Large intestine (tissue), 3 donors: Measurements from ENCODE around the gene TAMM41. TPM values are rescaled to one million over a fixed set of nuclear protein-coding genes. Genes with fewer than 3 reads are reported as not detected.
"Not testable (repeated sequence)": the region's sequence is repeated elsewhere in the genome, so short reads cannot be mapped to it uniquely, and the experiment has no call there.

Experiments used
- DNase-seq, 2 donors: peaks; one replicate each; pipeline versions ENCODE4 v3.0.0 to v3.0.0-alpha.2; 2013
- H3K27ac ChIP-seq: one replicate; pipeline ENCODE4 v1.5.1; 2013; ENCODE audit warnings: low read length
- H3K27me3 ChIP-seq: 2 replicates; pipeline ENCODE4 v1.6.1; 2013; ENCODE audit warnings: low read length; ENCODE audit not compliant: control insufficient read depth, insufficient read depth
- H3K36me3 ChIP-seq: 2 replicates; pipeline ENCODE4 v1.6.1; 2013; ENCODE audit warnings: low read length; ENCODE audit not compliant: control insufficient read depth, insufficient read depth
- H3K4me1 ChIP-seq: one replicate; pipeline ENCODE4 v1.6.1; 2013; ENCODE audit warnings: low read length; ENCODE audit not compliant: control insufficient read depth, insufficient read depth
- H3K4me3 ChIP-seq: one replicate; pipeline ENCODE4 v1.5.1; 2013; ENCODE audit warnings: low read length
- H3K9me3 ChIP-seq: one replicate; pipeline ENCODE4 v1.6.1; 2013; ENCODE audit warnings: mild to moderate bottlenecking, low read depth, low read length, moderate library complexity; ENCODE audit not compliant: control insufficient read depth
- WGBS: methylation state at CpG from one replicate; pipeline ENCODE4 v1.1.5; 2013; ENCODE audit warnings: low lambda C conversion rate; ENCODE audit not compliant: insufficient coverage; 5-methylcytosine and 5-hydroxymethylcytosine counted together
- polyA plus RNA-seq: library from polyadenylated mRNA; unstranded; fragments of 120-200 nt; gene quantifications from one replicate; pipeline ENCODE4 v1.2.1, GENCODE V29; 2013

The TAMM41 gene
- polyA plus RNA-seq, 1 donor, result 17.2 TPM

DNA sequence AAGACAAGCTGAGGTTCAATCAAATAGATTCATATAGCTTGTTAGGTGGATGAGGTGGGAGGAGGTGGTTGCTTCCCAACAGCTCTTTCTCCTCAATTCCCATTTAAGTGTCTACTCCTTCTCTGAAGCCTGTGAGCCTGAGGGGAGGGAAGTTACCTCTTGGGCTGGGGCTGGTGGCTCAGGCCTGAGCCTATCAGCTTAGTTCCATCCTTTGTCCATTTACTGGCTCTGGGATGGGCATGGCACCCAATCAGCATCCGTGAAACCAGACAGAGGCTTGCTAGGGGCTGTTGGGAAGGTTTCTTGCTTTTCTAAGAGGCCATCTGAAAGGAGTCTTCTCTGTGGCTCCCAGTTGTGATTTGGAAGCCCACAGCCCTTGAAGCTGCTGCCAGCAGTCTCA lies 57.3 kb downstream of the TAMM41 start:
- DNase-seq, result no peak
- no peak overlapping the region for H3K27ac ChIP-seq
- no peaks in the 10 kb centered on the region for H3K9me3 ChIP-seq
- no CpG with 5 or more reads among the region's 1 CpG for WGBS
- no peaks in the 10 kb centered on the region for H3K4me1 ChIP-seq
- H3K36me3 ChIP-seq, result peaks cover 51% of the 10 kb centered on the region
- H3K27me3 ChIP-seq, result no peaks in the 10 kb centered on the region
- no peak overlapping the region for H3K4me3 ChIP-seq

DNA sequence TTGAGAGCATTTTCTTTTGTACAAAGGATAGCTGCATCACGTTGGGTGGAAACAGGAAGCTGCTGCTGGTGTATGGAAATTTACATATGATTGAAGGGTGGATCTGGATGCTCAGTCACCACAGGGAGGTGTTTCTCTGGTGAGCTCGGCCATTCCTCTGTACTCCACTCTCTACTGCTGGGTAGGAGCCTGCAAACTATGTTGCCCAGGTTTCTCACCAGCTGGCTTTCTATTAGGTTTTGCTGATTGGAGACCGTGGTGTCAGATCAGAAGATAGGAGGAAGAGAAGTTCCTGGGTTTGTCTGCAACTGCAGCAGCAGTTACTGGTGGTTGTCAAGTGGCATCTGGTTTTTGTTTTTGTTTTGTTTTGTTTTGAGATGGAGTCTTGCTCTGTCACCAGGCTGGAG lies 61.7 kb downstream of the TAMM41 start:
- H3K4me3 ChIP-seq, result no peak overlapping the region
- no peaks in the 10 kb centered on the region for H3K9me3 ChIP-seq
- H3K36me3 ChIP-seq, result peaks cover 32% of the 10 kb centered on the region
- no peaks in the 10 kb centered on the region for H3K4me1 ChIP-seq
- no peak for DNase-seq
- WGBS, result 80% methylated on average over 1 of the region's 3 CpGs
- no peaks in the 10 kb centered on the region for H3K27me3 ChIP-seq
- no peak overlapping the region for H3K27ac ChIP-seq

DNA sequence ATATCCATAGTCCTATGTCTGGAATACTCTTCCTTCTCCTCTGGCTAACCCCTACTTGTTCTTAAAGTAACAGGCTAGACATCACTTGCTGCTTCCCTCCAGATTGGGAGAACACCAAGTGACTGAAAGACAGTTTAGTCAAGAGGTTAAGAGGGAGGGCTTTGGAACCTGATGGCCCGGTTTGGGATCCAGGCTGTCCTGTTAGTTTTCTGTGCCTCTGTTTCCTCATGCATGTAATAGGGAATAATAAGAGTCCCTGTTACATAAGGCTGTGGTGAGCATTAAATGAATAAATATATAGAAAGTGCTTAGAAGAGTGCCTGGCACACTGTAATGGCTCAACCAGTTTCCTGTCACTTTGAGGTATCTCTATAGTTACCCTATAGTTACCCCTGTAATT lies 66.3 kb downstream of the TAMM41 start:
- H3K4me1 ChIP-seq, result no peaks in the 10 kb centered on the region

DNA sequence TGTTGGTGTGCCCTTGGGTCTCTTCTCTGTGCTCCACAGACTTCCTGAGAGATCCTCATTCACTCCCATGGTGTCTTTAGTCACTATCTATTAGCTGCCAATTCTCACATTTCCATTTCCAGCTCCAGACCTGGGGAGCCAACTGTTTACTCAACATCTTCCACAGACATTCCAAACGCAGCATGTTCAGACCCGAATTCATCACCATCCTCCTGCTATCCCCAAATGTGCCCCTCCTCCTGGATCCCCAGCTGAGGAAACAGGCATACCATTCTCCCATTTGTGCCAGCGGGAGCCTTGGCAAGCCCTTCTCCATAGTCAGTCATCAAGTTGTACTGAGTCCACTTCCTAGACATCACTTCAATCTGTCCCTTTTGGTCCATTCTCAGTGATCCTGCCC lies 67.1 kb downstream of the TAMM41 start:
- no peaks in the 10 kb centered on the region for H3K4me1 ChIP-seq
- no peak overlapping the region for H3K4me3 ChIP-seq
- no CpG with 5 or more reads among the region's 3 CpGs for WGBS
- no peak for DNase-seq
- H3K27me3 ChIP-seq, result no peaks in the 10 kb centered on the region
- peaks cover 8% of the 10 kb centered on the region for H3K36me3 ChIP-seq
- H3K9me3 ChIP-seq, result no peaks in the 10 kb centered on the region
- H3K27ac ChIP-seq, result no peak overlapping the region

More for the DNA sequence above, 66.3 kb downstream of the TAMM41 start:
- Histone ChIP-seq H3K4me3 (no peak overlapping the region), H3K27me3 (no peaks in the 10 kb centered on the region), H3K27ac (no peak overlapping the region), H3K9me3 (no peaks in the 10 kb centered on the region), H3K36me3 (peaks cover 8% of the 10 kb centered on the region)
- no CpG with 5 or more reads among the region's 1 CpG for WGBS
- DNase-seq, result no peak

- Histone ChIP-seq H3K9me3 (no peaks in the 10 kb centered on the region), H3K4me1 (no peaks in the 10 kb centered on the region), H3K4me3 (no peak overlapping the region), H3K27ac (no peak overlapping the region), H3K36me3 (peaks cover 7% of the 10 kb centered on the region), H3K27me3 (no peaks in the 10 kb centered on the region)
- DNase-seq, result no peak
- WGBS, result no CpG with 5 or more reads among the region's 2 CpGs
Measured at GRCh38 chr3:11778248-11778647, 68.4 kb downstream of the TAMM41 start.

DNA sequence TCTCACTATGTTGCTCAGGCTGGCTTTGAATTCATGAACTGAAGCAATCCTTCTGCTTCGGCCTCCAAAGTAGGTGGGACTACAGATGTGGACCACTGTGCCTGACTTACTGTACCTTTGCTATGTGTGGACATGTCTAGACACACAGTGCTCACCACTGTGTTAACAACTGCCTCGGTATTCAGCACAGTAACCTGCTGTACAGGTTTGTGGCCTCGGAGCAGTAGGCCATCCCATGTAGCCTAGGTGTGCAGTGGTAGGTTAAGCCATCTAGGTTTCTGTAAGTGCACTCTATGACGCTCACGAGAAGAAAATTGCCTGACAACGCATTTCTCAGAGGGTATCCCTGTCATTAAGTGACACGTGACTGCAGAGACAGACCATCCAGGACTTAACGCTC lies 70.3 kb downstream of the TAMM41 start:
- H3K36me3 ChIP-seq, result peaks cover 6% of the 10 kb centered on the region
- no peaks in the 10 kb centered on the region for H3K27me3 ChIP-seq
- H3K4me3 ChIP-seq, result no peak overlapping the region
- H3K4me1 ChIP-seq, result no peaks in the 10 kb centered on the region
- 100% methylated on average over 1 of the region's 8 CpGs for whole genome bisulfite sequencing
- no peak overlapping the region for H3K27ac ChIP-seq
- DNase-seq, result no peak
- no peaks in the 10 kb centered on the region for H3K9me3 ChIP-seq

GRCh38 chr3:11775493-11775892 lies 71.2 kb downstream of the TAMM41 start:
- Histone ChIP-seq H3K9me3 (no peaks in the 10 kb centered on the region), H3K27ac (no peak overlapping the region), H3K4me1 (peaks cover 6% of the 10 kb centered on the region), H3K36me3 (peaks cover 6% of the 10 kb centered on the region), H3K4me3 (no peak overlapping the region), H3K27me3 (no peaks in the 10 kb centered on the region)
- DNase-seq, result no peak
- WGBS, result 100% methylated on average over 1 of the region's 8 CpGs

DNA sequence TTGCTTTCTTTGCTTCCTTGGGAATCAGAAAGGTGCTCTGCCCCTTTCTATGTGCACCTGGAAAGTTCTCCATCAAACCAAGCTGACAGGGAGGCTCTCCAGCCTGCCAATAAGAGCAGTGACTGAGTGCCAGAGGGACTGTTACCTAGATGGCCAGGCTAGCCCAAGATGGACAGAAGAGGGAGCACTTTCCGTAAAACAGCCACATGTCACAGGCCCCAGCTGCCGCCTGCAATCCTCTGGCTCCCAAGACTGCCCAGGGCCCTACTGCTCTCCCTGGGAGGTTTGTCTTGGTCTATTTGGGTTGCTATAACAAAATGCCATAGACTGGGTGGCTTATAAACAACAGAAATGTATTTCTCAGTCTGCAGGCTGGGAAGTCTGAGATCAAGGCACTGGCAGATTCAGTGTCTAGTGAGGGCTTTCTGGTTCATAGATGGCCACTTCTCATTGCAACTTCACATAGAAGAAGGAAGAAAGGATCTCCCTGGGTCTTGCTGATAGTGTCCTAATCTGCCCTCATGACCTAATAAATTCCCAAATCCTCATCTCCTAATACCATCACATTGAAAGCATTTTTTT lies 72.3 kb downstream of the TAMM41 start:
- H3K27me3 ChIP-seq, result no peaks in the 10 kb centered on the region
- peak; percentile 22 to 44 for DNase-seq
- H3K4me1 ChIP-seq, result peaks cover 11% of the 10 kb centered on the region
- WGBS, result no CpG with 5 or more reads among the region's 2 CpGs
- peaks cover 3% of the 10 kb centered on the region for H3K36me3 ChIP-seq
- H3K27ac ChIP-seq, result no peak overlapping the region
- H3K4me3 ChIP-seq, result no peak overlapping the region
- no peaks in the 10 kb centered on the region for H3K9me3 ChIP-seq

GRCh38 chr3:11771931-11772330 lies 74.8 kb downstream of the TAMM41 start:
- H3K4me1 ChIP-seq, result peaks cover 11% of the 10 kb centered on the region
- H3K4me3 ChIP-seq, H3K27me3 ChIP-seq, DNase-seq, H3K36me3 ChIP-seq, H3K9me3 ChIP-seq, H3K27ac ChIP-seq: not testable (repeated sequence)
- WGBS, result 86% methylated on average over 1 of the region's 7 CpGs

GRCh38 chr3:11770477-11771391 lies 76.0 kb downstream of the TAMM41 start:
- Histone ChIP-seq H3K27me3 (no peaks in the 10 kb centered on the region), H3K9me3 (no peaks in the 10 kb centered on the region), H3K4me1 (peaks cover 11% of the 10 kb centered on the region), H3K4me3 (peak overlapping the region; percentile 4), H3K27ac (peak overlapping the region; percentile 49), H3K36me3 (no peaks in the 10 kb centered on the region)
- peak; percentile 92 to 96 for DNase-seq
- WGBS, result 0% methylated on average over 1 of the region's 20 CpGs
